HuH-7 (cell line): ENCODE results near the gene MRPL37.
"Not testable (repeated sequence)": the region's sequence is repeated elsewhere in the genome, so short reads cannot be mapped to it uniquely, and the experiment has no call there.

Experiments used
- DNase-seq: peaks from one replicate; pipeline ENCODE4 v3.0.0; 2011; ENCODE audit warnings: low spot score

MRPL37 gene

GRCh38 chr1:54199765-54200518 is at the start of gene MRPL37, which contains the start of gene CYB5RL:
Gene MRPL37, plus strand, starts transcription at chr1:54200167. Its CDS starts 77 bp downstream, at chr1:54200244.
Gene CYB5RL, minus strand, starts transcription at chr1:54200030. Its CDS starts 4,414 bp downstream, at chr1:54195616.
- peak; percentile 98 for DNase-seq

GRCh38 chr1:54151013-54151412 is 49.0 kb upstream of the MRPL37 start:
- DNase-seq: no peak

GRCh38 chr1:54152696-54153095 is 47.3 kb upstream of the MRPL37 start, which contains the start of gene CDCP2:
Gene CDCP2, minus strand, starts transcription at chr1:54153000. Its CDS starts 78 bp downstream, at chr1:54152922.
- DNase-seq: no peak

GRCh38 chr1:54153535-54154439 is 46.2 kb upstream of the MRPL37 start:
- peak; percentile 89 for DNase-seq

- DNase-seq: no peak
Measured at GRCh38 chr1:54156201-54156600, 43.8 kb upstream of the MRPL37 start.

- no peak for DNase-seq
Measured at GRCh38 chr1:54156986-54157385, 43.0 kb upstream of the MRPL37 start.

GRCh38 chr1:54157401-54157800 is 42.6 kb upstream of the MRPL37 start:
- no peak for DNase-seq

GRCh38 chr1:54158071-54158470 is 41.9 kb upstream of the MRPL37 start:
- no peak for DNase-seq

GRCh38 chr1:54159733-54160316 is 40.1 kb upstream of the MRPL37 start:
- DNase-seq: no peak

GRCh38 chr1:54160351-54160750 is 39.6 kb upstream of the MRPL37 start:
- DNase-seq: no peak

GRCh38 chr1:54161495-54162168 is 38.3 kb upstream of the MRPL37 start:
- DNase-seq: peak; percentile 10

- no peak for DNase-seq
Measured at GRCh38 chr1:54163051-54163450, 36.9 kb upstream of the MRPL37 start.

GRCh38 chr1:54163573-54163972 is 36.4 kb upstream of the MRPL37 start:
- no peak for DNase-seq

- no peak for DNase-seq
Measured at GRCh38 chr1:54165146-54165545, 34.8 kb upstream of the MRPL37 start.

- DNase-seq: not testable (repeated sequence)
Measured at GRCh38 chr1:54166357-54166756, 33.6 kb upstream of the MRPL37 start.

GRCh38 chr1:54167422-54168139 is 32.4 kb upstream of the MRPL37 start:
- DNase-seq: no peak

GRCh38 chr1:54168206-54168965 is 31.6 kb upstream of the MRPL37 start:
- DNase-seq: no peak

- no peak for DNase-seq
Measured at GRCh38 chr1:54169068-54169467, 30.9 kb upstream of the MRPL37 start.

GRCh38 chr1:54171016-54171415 is 29.0 kb upstream of the MRPL37 start:
- DNase-seq: no peak

- no peak for DNase-seq
Measured at GRCh38 chr1:54171606-54172005, 28.4 kb upstream of the MRPL37 start.
